ENCODE data around the gene EPHB1. TPM values are rescaled to one million over a fixed set of nuclear protein-coding genes. Genes with fewer than 3 reads are reported as not detected.

EPHB1 gene
- polyA plus RNA-seq, 1 donor from 2014 or later: 18.7 TPM

DNA sequence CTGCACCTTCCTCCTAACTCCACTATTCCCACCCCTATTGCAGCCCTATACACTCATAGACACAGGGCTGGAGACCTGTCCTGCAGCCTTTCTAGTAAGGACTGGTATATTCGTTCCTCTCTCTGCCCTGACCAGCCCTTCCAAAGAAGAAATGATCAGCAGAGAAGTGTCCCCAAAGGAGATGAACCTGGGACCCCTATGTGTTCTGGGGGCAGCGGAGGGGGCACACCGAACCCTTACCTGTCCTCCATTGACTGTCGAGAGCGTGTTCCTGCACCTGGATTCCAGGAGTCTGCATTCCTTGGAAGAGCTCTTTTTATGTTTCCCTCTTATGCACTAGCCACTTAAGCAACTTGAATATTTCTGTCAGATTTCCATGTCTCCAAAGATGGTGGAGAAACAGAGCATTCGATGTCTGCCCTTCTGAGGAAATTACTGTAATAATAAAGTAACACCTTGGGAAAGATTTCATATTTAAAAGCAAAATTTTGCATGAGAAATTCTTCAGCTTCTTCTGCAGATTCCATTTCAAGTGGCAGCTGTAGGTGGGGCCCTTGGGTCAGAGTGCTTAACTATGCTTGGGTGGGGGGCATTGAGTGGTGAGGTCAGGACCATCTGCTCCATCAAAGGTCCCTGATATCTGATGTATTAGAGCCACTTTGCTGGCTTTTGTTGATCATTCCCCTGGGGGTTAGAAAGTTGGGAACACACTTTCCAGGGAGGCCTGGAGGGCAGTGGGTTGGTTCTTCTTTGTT lies 6.3 kb downstream of the EPHB1 start:
- H3K27me3 ChIP-seq (ENCODE audit: insufficient read depth, low read depth, low read length): no peaks in the 10 kb centered on the region
- no peak overlapping the region for H3K27ac ChIP-seq (ENCODE audit: low read length)
- H3K79me2 ChIP-seq (replicated peaks; ENCODE audit: insufficient read depth, low read length): peaks cover 81% of the 10 kb centered on the region
- no peaks in the 10 kb centered on the region for H3F3A ChIP-seq (ENCODE audit: insufficient read depth, low read length, poor library complexity, severe bottlenecking)
- no peaks in the 10 kb centered on the region for H3K9me3 ChIP-seq (ENCODE audit: low read length)
- H3K36me3 ChIP-seq (ENCODE audit: insufficient read depth, low read length): no peaks in the 10 kb centered on the region
- no peak overlapping the region for H3K4me2 ChIP-seq (ENCODE audit: low read length)
- H3K9ac ChIP-seq (ENCODE audit: low read length): no peak overlapping the region
- no peaks in the 10 kb centered on the region for H3K9me2 ChIP-seq (ENCODE audit: insufficient read depth, low read length)
- no peak for TF ChIP-seq RAD21 (conservative IDR thresholded peaks at IDR 0.05)
- TF ChIP-seq SMC3 (conservative IDR thresholded peaks at IDR 0.05; ENCODE audit: poor library complexity): no peak
- TF ChIP-seq MXI1 (conservative IDR thresholded peaks at IDR 0.05; ENCODE audit: poor library complexity, severe bottlenecking): no peak
- no peak for TF ChIP-seq POLR2AphosphoS5 (IDR thresholded peaks at IDR 0.05)
- no peak for TF ChIP-seq EP300 (conservative IDR thresholded peaks at IDR 0.05; ENCODE audit: poor library complexity, severe bottlenecking)
- TF ChIP-seq EZH2 (IDR thresholded peaks at IDR 0.05; ENCODE audit: borderline replicate concordance, insufficient read depth, low read length, poor library complexity, severe bottlenecking): no peak
- TF ChIP-seq, protein P1, sequence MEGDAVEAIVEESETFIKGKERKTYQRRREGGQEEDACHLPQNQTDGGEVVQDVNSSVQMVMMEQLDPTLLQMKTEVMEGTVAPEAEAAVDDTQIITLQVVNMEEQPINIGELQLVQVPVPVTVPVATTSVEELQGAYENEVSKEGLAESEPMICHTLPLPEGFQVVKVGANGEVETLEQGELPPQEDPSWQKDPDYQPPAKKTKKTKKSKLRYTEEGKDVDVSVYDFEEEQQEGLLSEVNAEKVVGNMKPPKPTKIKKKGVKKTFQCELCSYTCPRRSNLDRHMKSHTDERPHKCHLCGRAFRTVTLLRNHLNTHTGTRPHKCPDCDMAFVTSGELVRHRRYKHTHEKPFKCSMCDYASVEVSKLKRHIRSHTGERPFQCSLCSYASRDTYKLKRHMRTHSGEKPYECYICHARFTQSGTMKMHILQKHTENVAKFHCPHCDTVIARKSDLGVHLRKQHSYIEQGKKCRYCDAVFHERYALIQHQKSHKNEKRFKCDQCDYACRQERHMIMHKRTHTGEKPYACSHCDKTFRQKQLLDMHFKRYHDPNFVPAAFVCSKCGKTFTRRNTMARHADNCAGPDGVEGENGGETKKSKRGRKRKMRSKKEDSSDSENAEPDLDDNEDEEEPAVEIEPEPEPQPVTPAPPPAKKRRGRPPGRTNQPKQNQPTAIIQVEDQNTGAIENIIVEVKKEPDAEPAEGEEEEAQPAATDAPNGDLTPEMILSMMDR (IDR thresholded peaks at IDR 0.05; ENCODE audit: poor library complexity, severe bottlenecking): no peak
- no peak for TF ChIP-seq TAF1 (IDR thresholded peaks at IDR 0.05; ENCODE audit: low read depth)
- TF ChIP-seq, protein P2, sequence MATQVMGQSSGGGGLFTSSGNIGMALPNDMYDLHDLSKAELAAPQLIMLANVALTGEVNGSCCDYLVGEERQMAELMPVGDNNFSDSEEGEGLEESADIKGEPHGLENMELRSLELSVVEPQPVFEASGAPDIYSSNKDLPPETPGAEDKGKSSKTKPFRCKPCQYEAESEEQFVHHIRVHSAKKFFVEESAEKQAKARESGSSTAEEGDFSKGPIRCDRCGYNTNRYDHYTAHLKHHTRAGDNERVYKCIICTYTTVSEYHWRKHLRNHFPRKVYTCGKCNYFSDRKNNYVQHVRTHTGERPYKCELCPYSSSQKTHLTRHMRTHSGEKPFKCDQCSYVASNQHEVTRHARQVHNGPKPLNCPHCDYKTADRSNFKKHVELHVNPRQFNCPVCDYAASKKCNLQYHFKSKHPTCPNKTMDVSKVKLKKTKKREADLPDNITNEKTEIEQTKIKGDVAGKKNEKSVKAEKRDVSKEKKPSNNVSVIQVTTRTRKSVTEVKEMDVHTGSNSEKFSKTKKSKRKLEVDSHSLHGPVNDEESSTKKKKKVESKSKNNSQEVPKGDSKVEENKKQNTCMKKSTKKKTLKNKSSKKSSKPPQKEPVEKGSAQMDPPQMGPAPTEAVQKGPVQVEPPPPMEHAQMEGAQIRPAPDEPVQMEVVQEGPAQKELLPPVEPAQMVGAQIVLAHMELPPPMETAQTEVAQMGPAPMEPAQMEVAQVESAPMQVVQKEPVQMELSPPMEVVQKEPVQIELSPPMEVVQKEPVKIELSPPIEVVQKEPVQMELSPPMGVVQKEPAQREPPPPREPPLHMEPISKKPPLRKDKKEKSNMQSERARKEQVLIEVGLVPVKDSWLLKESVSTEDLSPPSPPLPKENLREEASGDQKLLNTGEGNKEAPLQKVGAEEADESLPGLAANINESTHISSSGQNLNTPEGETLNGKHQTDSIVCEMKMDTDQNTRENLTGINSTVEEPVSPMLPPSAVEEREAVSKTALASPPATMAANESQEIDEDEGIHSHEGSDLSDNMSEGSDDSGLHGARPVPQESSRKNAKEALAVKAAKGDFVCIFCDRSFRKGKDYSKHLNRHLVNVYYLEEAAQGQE (IDR thresholded peaks at IDR 0.05; ENCODE audit: borderline replicate concordance): no peak
- no peaks in the 10 kb centered on the region for H4K20me1 ChIP-seq (ENCODE audit: insufficient read depth)
- no peak overlapping the region for H2AFZ ChIP-seq (ENCODE audit: low read depth, low read length)
- H3K4me3 ChIP-seq (ENCODE audit: low read length): no peak overlapping the region

DNA sequence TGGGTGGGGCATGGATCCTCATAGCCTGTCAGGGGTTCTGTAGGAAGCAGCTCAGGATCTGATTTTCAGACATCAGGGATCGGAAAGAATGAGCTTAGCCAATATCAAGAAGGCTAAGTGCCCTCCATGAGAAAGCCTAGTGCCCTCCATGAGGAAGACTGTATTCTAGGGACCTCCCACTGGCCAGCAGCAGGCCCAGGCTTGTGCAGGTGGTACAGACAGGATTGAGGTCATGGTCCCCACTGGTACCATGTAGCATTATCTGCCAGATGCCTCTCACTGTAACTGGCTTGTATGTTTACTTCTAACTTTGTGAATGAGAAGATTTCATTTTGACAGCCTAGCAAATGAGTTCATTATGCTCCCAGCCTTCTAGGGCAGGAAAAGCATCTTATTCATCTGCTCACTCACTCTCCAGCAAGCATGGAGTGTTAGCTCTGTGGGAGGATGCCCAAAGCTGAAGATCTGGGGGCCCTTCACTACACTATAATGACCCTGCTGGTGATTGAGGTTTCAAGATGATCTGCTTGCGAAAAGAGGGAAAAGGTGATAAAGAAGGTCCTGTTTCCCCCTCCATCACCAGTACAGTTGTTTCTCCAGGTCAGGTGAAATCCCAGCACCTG lies 7.5 kb downstream of the EPHB1 start:
- no peak overlapping the region for H2AFZ ChIP-seq (ENCODE audit: low read depth, low read length)
- H3K79me2 ChIP-seq (replicated peaks; ENCODE audit: insufficient read depth, low read length): peaks cover 70% of the 10 kb centered on the region
- H3K9me3 ChIP-seq (ENCODE audit: low read length): no peaks in the 10 kb centered on the region
- H3K9me2 ChIP-seq (ENCODE audit: insufficient read depth, low read length): no peaks in the 10 kb centered on the region
- H3F3A ChIP-seq (ENCODE audit: insufficient read depth, low read length, poor library complexity, severe bottlenecking): no peaks in the 10 kb centered on the region
- H3K4me2 ChIP-seq (ENCODE audit: low read length): no peak overlapping the region
- TF ChIP-seq, protein P1 (IDR thresholded peaks at IDR 0.05; ENCODE audit: poor library complexity, severe bottlenecking): no peak
- TF ChIP-seq MXI1 (conservative IDR thresholded peaks at IDR 0.05; ENCODE audit: poor library complexity, severe bottlenecking): no peak
- H3K27me3 ChIP-seq (ENCODE audit: insufficient read depth, low read depth, low read length): no peaks in the 10 kb centered on the region
- H3K27ac ChIP-seq (ENCODE audit: low read length): no peak overlapping the region
- no peak overlapping the region for H3K9ac ChIP-seq (ENCODE audit: low read length)
- no peaks in the 10 kb centered on the region for H4K20me1 ChIP-seq (ENCODE audit: insufficient read depth)
- H3K36me3 ChIP-seq (ENCODE audit: insufficient read depth, low read length): no peaks in the 10 kb centered on the region
- no peak overlapping the region for H3K4me3 ChIP-seq (ENCODE audit: low read length)
